Activated CD4-positive, alpha-beta T cell treated with anti-CD3 and anti-CD28 coated beads, Interleukin-10, Interleukin-2, amounts not matched to agents 100 ng/mL and 50 ng/mL, durations not matched to agents 16 hours and 8 hours (primary cell): Measurements from ENCODE around the gene ANXA11.
"Not testable (repeated sequence)": the region's sequence is repeated elsewhere in the genome, so short reads cannot be mapped to it uniquely, and the experiment has no call there.

ENCODE experiments used
- DNase-seq: peaks from one replicate; pipeline ENCODE4 v3.0.0-alpha.2; 2020

ANXA11 gene

DNA sequence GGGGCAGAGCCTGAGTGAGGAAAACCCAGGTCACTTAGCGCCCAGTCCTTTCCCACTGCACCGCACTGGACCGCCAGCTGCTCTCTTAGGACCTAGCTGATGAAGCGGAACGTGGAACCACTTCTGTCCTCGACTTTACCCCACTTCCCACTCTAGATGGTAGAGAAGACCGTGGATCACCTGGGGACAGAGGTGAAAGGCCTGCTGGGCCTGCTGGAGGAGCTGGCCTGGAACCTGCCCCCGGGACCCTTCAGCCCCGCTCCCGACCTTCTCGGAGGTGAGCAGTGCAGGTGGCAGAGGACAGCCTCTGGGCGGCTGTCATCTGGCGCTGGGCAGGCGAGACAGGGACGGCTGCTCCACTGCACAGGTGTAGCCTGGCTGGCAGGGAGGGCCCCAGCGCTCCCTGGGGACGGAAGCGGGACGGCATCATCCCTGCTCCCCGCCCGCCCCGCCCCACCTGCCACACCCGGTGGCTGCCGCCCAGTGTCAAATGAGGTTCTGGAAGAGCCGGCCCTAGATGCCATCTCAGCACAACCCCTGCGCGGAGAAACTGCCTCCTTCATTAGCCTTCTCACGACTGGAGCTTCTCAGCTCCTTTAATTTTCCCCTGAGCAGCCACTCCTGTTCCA is 61.2 kb downstream of the ANXA11 start:
- peak; percentile 45 for DNase-seq

DNA sequence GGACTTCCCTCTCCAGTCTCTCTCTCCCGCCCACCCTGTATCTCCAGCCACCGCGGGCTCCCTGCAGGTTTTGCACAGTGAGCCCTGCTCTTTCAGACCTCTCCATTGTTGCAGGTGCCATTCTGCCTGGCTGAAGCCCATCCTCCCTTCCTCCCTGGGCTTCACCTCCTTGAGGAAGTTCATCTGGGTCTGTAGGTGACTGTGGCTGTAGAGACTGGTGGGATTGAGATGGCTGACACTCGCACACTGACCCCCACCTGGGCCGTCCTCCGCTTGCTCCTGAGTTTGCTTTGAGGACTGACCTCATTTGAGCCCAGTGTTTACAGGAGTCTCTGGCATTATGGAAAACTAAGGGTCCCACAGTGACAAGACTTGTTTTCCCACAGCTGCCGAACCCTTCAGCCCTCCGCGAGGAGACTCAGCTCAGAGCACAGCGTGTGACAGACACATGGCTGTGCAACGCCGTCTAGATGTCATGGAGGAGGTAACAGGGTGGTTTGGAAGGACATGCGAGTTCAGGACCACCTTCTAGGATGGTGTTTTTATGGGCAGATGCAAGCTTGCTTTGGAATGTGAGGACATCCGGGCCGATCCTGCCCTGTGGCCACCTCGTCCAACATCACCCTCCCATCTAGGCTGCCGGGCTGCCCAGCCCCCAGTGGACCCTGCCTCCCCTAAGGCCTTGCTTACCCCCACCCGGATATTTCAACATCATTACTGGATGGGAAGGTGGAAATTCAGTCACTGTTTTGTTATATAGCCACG is 63.5 kb downstream of the ANXA11 start:
- DNase-seq: no peak

DNA sequence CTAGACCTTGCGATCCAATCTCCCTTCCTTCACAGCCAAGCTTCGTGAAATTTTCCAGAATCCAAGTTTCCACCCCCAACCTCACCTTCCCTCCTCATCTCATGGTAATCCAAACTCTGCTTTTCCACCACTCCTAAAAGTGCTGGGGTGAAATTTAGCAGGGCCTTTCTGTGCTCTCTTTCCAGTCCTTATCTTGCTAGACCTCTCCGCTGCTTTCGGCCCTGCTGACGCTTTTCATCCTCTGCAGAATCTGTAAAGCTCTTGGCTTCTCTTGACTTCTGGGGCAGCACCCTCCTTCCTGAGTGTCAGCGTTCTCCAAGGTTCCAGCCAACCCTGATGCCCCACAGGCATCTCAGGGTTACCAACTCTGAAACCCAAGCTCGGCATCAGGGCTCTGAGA is 65.1 kb downstream of the ANXA11 start:
- DNase-seq: no peak

DNA sequence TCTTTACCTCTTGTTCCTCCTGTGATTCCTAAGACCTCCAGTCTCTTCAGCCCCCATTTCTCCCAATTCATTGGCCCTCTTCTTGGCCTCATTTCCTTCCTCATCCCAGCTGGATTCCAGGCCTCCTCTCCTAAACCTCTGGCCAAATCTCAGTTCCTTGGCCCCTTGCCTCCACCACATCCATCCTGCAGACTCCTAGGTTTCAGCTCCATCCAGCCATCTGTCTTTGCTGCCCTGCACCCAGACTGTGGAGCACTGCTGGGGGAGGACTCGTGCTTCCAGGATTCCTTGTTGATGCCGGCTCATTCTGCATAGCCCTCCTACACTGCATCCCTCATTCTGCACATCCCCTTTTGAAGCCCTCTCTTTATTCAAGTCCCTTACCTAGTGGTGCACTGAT is 66.1 kb downstream of the ANXA11 start:
- no peak for DNase-seq

DNA sequence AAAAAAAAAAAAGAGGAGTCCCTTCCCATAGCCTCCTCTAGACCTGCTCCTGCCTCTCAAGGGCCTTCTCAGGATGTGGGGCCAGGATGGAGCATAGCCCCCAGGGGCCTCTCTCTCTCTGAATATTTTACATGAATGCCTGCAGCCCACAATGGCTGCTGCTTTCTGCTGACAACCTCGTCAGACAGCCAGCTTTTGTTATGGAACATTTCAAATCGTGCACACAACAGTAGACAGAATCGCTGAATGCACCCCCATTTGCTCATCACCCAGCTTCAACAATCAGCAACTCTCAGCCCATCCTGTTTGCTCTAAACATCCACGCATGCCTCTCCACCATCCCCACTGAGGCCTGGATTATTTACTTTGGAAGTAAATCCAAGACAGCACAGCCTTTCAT is 67.4 kb downstream of the ANXA11 start:
- no peak for DNase-seq

DNA sequence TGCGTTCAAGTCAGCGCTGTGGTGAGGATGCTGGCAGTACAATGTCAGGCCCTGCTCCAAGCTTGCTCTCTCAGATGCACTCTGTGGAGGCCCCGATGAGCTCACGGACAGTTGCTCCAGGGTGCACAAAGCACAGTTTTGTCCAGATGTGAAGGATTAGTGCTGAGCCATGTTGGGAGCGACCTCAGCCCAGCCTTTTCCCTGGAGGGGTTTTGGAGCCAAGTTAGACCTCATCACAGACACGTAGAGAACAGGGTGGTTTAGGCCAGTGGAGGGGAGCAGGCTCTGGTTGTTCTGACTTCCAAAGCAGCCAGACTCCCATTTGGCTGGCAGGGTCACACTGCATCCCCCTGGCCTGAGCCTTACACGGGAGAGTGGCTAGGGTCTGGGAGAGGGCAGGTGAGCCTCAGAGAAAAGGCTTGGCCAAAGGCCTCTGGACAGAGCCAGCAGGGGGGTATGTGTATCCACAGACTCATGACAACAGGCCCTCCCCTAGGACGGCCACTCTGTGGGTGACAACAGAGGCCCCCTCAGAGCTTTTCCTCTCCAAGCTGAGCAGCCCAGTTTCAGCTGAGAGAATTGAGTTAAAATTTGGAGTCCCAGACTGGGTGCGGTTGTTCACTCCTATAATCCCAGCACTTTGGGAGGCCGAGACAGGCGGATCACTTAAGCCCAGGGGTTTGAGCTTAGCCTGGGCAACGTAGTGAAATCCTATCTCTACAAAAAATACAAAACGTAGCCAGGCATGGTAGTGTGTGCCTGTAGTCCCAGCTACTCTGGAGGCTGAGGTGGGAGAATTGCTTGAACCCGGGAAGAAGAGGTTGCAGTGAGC is 68.1 kb downstream of the ANXA11 start:
- DNase-seq: no peak

DNA sequence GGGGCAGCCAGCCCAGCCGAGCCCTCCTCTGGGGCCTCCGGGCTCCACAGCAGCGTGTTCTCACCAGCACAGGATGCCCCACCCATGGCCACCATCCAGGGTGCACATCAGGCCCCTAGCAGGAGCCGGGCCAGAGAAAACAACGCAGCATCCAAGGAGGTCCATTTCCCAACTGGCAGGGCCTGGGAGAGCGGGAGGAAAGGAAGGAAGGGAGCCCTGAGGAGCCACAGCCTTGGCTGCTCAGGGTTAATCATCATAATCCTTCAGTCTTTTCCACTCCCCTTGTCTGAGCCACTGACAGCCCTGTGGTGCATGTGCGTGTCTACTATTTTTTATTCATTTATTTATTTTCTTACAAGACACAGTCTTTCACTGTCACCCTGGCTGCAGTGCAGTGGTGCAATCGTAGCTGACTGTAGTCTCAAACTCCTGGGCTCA is 69.2 kb downstream of the ANXA11 start:
- DNase-seq: no peak

DNA sequence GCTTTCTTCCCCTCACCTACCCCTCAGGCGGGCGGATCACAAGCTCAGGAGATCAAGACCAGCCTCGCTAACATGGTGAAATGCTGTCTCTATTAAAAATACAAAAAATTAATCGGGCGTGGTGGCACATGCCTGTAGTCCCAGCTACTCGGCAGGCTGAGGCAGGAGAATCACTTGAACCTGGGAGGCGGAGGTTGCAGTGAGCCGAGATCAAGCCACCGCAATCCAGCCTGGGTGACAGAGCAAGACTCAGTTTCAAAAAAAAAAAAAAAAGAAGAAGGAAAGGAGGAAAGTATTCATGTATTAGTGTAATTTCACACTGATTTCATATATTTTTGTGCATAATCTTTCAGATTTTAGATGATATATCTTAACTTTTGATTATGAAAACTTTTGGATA is 71.7 kb downstream of the ANXA11 start:
- not testable (repeated sequence) for DNase-seq

DNA sequence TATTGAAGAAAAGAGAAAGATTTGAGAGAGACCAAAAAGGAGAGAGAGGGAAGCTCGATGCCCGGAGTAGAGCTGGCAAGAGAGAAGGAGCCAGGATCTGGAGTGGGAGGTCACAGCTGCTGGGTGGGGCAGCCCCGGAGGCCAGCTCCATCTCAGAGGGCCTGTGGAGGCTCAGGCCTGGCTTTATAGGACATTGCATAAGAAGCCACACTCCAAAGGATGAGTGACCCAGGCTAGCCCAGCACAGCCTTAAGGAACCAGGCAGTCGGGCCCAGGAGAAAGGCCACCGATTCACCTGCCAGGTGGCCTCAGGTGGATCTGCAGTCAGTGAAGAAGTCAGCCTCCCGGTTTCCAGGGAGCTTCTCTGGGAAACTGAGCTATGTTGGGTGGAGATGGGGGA is 72.1 kb downstream of the ANXA11 start:
- no peak for DNase-seq

DNA sequence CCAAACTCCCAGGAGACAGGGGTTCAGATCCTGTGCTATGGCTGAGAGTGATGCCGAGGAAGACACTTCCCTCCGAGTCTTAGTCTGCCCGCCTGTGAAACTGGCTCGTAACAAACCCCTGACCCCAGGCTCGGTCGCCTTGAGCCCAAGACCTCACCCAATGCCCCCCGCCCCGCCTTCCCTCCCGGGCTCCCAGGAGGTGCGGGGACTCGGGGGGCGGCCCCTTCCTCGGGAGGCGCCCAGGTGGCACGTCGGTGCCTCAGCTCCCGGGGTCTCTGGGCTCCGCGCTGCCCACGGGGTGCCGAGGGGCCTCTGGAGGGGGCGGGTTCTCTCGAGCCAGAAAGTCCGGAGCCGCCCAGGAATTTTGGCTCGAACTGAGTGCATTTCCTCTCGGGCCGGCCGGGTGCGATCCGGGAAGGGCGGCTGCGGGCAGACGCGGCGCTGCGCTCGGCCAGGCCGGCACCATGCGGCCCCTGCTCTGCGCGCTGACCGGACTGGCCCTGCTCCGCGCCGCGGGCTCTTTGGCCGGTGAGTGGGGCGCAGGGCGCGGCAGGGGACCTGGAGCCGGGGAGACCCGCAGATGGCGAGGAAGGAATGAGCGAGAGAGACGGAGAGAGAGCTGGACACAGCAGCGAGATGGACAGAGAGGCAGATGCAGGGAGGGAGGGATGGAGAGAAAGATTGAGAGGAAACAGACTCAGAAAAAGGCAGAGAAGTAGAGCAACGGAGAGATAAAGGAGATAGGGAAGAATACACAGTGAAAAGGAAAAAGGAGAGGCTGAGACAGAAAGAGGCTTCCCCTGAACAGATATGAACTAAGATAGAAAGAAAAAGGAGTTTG is 72.8 kb downstream of the ANXA11 start, which contains the start of gene PLAC9:
Gene PLAC9 (plus strand): TSS at position 432 of the 841 bp plus-strand sequence. CDS start 33 bp downstream, at position 465.
- DNase-seq: no peak

DNA sequence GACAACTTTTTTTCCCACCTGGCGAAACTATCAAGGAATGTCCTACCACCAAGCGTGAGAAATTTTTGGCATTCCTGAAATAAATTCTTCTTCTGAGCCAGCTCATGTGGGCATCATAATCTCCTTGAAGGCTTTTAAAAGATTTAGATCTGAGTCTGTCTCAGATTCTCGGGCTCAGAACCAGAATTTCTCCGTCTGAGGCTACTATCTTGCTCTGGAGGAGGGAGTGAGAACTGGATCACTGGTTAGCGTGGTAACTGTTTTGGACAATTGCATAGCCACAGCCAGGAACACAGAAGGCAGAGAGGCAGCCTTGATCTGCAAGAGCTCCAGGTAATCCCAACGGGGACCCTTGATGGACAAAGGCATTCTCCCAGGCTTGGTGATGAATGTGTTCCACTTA is 73.8 kb downstream of the ANXA11 start:
- no peak for DNase-seq

DNA sequence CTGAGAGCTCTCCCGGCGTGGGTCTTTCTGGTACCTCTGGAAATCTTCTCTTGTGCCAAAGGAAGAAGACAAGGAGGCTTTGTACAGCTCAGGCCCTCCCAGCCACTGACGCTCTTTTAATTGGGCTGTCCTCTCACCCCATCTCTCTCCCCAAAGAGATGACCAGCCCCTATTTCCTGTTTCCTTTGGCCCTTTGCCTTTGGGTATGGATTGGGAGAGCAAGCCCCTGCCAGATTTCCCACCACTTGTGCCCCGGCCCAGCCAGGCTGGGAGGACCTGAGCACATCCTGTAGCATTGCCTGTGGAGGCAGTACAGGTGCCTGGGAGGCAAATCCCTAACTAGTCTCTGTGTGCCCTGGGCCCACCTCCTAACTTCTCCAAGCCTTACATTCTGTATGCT is 78.5 kb downstream of the ANXA11 start:
- no peak for DNase-seq

DNA sequence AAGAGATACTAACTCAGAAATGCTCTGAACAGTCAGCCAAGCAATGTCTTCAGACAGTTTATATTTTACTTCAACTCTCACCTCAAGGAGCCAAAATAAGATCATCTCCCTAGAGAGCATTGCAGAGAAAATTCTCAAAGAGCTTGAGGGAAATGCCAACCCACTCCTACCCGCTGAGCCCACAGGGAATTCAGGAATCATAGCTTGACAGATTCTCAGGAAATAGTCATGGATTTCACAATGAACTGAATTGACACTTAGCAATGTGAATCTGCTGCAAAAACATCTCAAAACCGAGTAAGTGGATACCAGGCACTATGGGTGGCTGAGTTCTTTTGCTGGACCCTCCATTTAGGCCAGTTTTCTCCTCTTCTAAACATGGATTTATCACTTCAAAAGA is 82.6 kb downstream of the ANXA11 start:
- no peak for DNase-seq

DNA sequence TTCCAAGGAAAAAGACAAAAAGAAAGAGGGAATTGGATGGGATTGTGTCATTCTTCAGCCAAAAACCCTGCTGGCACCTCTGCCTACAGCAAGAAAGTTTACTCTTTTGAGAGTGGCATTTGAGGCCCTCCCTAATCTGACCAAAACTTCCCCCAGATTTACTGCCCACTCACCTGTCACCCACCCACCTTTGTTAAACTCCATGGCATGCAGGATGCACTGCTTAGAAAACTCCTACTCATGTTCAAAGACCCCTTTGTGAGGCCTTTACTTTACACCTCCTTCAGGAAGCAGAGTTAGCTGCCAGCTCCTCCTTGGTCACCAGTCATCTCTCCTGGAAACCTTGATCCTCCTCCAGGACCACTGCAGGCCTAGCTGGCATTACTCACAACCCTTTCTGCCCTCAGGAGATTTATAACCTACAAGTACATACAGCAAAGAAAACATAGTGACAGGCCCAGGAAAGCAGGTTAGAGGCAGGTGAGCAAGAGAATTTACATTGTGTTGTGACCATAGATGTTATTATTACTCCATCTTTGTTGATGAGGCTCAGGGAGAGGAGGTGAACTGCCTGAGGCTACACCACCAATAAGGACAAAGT is 83.1 kb downstream of the ANXA11 start:
- DNase-seq: no peak

DNA sequence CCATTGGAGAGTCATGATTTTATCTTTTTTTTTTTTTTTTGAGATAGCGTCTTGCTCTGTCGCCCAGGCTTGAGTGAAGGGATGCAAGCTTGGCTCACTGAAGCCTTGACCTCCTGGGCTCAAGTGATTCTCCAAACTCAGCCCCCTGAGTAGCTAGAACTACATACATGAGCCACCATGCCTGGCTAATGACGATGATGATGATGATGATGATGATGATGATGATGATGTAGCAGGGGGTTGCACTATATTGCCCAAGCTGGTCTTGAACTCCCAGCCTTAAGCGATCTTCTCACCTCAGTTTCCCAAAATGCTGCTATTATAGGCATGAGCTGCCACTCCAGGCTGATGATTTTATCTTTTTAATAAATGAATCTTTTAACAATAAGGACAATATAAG is 86.7 kb downstream of the ANXA11 start:
- DNase-seq: no peak

DNA sequence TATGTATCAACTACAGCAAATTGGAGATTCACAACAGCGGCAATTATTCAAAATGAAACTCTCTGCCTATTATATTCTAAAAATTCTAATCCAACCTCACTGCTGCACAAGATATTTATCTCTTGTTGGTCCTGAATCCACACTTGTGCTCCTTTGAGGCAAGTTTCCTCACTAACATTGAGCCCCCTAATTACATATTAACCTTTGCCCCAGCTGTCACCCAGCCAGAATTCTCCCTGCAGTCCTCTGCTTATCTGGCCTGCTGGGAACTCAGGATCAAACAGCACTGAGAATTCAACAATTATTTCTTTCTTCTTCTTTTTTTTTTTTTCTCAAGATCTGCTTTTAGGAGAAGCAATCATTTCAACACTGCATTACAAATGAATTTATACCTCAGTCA is 94.4 kb downstream of the ANXA11 start:
- DNase-seq: peak; percentile 11

DNA sequence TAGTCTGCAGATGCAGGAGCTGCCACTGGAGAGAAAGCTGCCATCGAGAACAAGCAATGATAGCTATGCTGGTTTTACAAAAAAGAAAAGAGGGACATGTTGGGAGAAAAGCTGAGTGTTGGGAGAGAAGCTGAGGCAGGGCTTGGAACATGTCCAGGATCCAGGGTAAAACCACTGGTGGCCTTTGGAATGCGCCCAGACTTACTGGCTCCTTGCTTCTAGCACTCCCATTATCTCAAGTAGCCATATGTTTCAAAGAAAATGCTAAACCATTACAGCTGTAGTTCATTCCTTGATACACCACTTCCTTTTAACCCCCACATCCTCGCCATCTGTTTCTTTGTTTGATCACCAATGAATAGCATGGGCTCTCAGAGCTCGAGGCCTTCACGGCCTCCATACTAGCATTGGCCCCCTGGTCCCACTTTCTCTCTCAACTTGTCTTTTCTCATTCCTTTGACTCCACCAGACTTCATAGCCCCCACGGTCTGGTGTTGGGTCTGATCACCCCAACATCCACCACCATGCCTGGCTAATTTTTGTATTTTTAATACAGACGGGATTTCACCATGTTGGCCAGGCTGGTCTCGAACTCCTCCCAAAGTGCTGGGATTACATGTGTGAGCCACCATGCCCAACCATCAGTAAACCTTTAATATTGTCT is 96.6 kb downstream of the ANXA11 start:
- DNase-seq: no peak

DNA sequence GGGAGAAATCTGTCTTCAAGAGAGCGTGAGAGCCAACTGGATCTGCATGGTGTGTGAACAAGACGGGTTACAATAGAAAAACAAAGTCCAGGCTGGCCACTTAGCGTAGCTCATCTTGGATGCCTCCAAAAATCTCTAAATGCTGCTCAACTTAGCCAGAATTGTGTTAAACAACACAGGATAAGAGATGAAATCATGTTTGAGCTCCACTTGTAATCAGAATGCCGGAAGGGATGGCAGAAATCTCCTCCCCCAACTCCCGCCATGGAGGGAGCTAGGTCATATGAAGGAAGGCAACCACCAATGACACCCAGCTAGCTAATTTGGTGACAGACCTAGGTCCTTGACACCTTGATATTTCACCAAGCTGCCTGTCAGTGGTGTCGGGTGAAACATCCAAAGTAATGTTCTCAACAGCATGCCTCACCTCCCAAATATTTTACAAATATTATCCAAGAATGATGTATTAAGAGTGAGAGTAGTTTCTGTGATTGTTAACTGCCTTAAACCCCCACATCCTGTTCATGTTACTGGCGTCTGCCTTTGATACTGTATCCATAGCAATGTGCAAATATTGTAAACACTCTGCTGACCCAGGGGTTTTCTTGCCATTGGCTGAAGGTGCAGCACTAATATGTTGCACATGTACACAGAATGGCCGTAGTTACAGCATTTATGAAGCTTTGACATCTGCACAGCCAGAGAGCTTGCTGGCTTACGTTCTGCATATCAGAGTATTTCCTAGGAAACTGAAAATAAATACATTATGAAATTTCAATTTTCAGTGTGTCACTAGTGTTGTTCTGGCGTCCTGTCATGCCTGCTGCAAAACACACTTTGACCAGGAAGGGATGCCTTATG is 101.0 kb downstream of the ANXA11 start:
- DNase-seq: peak; percentile 58
